ENCODE results near the gene ZNF516.

ZNF516 gene

GRCh38 chr18:76437011-76437410 is 58.0 kb downstream of the ZNF516 start:
- DNase-seq (ENCODE audit: low read depth in 1 of 2, low spot score in 1 of 2), result no peak
- TF ChIP-seq GABPA (IDR thresholded peaks at IDR 0.05; ENCODE audit: low read depth) (no peak), SPI1 (IDR thresholded peaks at IDR 0.05; ENCODE audit: borderline replicate concordance, low read depth) (no peak), CTCF (IDR thresholded peaks at IDR 0.05; ENCODE audit: insufficient read depth, low read length) (no peak), POLR2AphosphoS5 (IDR thresholded peaks at IDR 0.05; ENCODE audit: low read depth) (no peak)
- TF ChIP-seq, protein P1, sequence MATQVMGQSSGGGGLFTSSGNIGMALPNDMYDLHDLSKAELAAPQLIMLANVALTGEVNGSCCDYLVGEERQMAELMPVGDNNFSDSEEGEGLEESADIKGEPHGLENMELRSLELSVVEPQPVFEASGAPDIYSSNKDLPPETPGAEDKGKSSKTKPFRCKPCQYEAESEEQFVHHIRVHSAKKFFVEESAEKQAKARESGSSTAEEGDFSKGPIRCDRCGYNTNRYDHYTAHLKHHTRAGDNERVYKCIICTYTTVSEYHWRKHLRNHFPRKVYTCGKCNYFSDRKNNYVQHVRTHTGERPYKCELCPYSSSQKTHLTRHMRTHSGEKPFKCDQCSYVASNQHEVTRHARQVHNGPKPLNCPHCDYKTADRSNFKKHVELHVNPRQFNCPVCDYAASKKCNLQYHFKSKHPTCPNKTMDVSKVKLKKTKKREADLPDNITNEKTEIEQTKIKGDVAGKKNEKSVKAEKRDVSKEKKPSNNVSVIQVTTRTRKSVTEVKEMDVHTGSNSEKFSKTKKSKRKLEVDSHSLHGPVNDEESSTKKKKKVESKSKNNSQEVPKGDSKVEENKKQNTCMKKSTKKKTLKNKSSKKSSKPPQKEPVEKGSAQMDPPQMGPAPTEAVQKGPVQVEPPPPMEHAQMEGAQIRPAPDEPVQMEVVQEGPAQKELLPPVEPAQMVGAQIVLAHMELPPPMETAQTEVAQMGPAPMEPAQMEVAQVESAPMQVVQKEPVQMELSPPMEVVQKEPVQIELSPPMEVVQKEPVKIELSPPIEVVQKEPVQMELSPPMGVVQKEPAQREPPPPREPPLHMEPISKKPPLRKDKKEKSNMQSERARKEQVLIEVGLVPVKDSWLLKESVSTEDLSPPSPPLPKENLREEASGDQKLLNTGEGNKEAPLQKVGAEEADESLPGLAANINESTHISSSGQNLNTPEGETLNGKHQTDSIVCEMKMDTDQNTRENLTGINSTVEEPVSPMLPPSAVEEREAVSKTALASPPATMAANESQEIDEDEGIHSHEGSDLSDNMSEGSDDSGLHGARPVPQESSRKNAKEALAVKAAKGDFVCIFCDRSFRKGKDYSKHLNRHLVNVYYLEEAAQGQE (IDR thresholded peaks at IDR 0.05; ENCODE audit: insufficient replicate concordance, low read depth), result no peak
- Histone ChIP-seq H3K27ac (replicated peaks) (no peak overlapping the region), H3K27me3 (ENCODE audit: insufficient read depth, poor library complexity, severe bottlenecking) (no peaks in the 10 kb centered on the region), H3K4me3 (replicated peaks; ENCODE audit: insufficient read depth, low read length) (no peak overlapping the region)

GRCh38 chr18:76436342-76436741 is 58.7 kb downstream of the ZNF516 start:
- no peak overlapping the region for H3K4me3 ChIP-seq (replicated peaks; ENCODE audit: insufficient read depth, low read length)
- no peaks in the 10 kb centered on the region for H3K27me3 ChIP-seq (ENCODE audit: insufficient read depth, poor library complexity, severe bottlenecking)
- H3K27ac ChIP-seq (replicated peaks), result no peak overlapping the region
- no peak for DNase-seq (ENCODE audit: low read depth in 1 of 2, low spot score in 1 of 2)
- TF ChIP-seq GABPA (IDR thresholded peaks at IDR 0.05; ENCODE audit: low read depth), result no peak
- no peak for TF ChIP-seq POLR2AphosphoS5 (IDR thresholded peaks at IDR 0.05; ENCODE audit: low read depth)
- no peak for TF ChIP-seq CTCF (IDR thresholded peaks at IDR 0.05; ENCODE audit: insufficient read depth, low read length)

DNA sequence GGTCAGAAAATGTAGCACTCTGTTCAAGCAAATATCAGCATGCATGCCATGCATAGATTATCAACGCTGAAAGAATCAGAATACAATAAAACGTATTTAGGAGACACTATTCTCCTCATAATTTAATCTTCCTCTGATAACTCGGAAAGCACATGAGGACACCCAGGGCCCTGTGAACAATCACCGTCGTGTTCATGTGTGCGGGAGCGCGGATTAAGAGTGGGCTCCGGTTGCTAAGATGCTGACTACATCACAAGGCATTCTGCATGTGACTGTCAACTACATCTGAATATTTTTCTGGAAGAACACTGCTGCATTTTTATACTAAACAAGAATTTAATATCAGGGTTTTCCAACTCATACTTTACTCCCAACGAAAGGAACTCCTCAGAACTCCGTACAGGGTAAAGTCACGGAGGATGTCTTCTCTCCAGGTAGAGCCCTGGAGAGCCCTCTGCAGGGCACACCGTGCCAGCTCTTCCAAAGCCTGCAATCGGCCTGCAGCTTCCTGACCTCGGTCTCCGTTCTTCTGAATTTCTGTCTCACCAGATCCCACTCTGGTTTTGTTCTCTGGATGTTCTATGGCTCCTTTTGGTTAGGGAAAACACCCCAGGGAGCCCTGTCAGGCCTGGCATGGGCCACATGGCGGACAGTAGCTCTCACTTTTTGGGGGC is 59.6 kb downstream of the ZNF516 start:
- no peak overlapping the region for H3K27ac ChIP-seq (replicated peaks)
- no peak overlapping the region for H3K4me3 ChIP-seq (replicated peaks; ENCODE audit: insufficient read depth, low read length)
- DNase-seq (ENCODE audit: low read depth in 1 of 2, low spot score in 1 of 2), result no peak
- TF ChIP-seq CTCF (IDR thresholded peaks at IDR 0.05; ENCODE audit: insufficient read depth, low read length), result no peak
- no peak for TF ChIP-seq POLR2AphosphoS5 (IDR thresholded peaks at IDR 0.05; ENCODE audit: low read depth)
- TF ChIP-seq GABPA (IDR thresholded peaks at IDR 0.05; ENCODE audit: low read depth), result no peak
- no peak for TF ChIP-seq SPI1 (IDR thresholded peaks at IDR 0.05; ENCODE audit: borderline replicate concordance, low read depth)
- TF ChIP-seq, protein P1 (IDR thresholded peaks at IDR 0.05; ENCODE audit: insufficient replicate concordance, low read depth), result no peak
- H3K27me3 ChIP-seq (ENCODE audit: insufficient read depth, poor library complexity, severe bottlenecking), result no peaks in the 10 kb centered on the region

- Histone ChIP-seq H3K27me3 (ENCODE audit: insufficient read depth, poor library complexity, severe bottlenecking) (no peaks in the 10 kb centered on the region), H3K4me3 (replicated peaks; ENCODE audit: insufficient read depth, low read length) (no peak overlapping the region), H3K27ac (replicated peaks) (no peak overlapping the region)
- TF ChIP-seq GABPA (IDR thresholded peaks at IDR 0.05; ENCODE audit: low read depth) (no peak), POLR2AphosphoS5 (IDR thresholded peaks at IDR 0.05; ENCODE audit: low read depth) (0 out of 2 replicates have a peak, but pooled peaks have one; percentile 30)
- no peak for DNase-seq (ENCODE audit: low read depth in 1 of 2, low spot score in 1 of 2)
These were observed 60.6 kb downstream of the ZNF516 start for GRCh38 chr18:76434452-76434851.
